Hepatocyte (in vitro differentiated cells): ENCODE results near the gene C12orf43. TPM values are rescaled to one million over a fixed set of nuclear protein-coding genes. Genes with fewer than 3 reads are reported as not detected.

Experiments
- DNase-seq: peaks from one replicate; pipeline ENCODE4 v3.0.0-alpha.2; 2016; ENCODE audit warnings: low spot score
- H2AFZ ChIP-seq: fragments of 200-600 bp; sonication (generic); 2 replicates; pipeline ENCODE4 v1.6.0; 2016; ENCODE audit warnings: antibody characterized with exemption, mild to moderate bottlenecking
- H3K27ac ChIP-seq: fragments of 200-600 bp; sonication (generic); 2 replicates; pipeline ENCODE4 v1.5.1; 2016; ENCODE audit warnings: mild to moderate bottlenecking
- H3K27me3 ChIP-seq: fragments of 200-600 bp; sonication (generic); 2 replicates; pipeline ENCODE4 v1.6.1; 2016
- H3K36me3 ChIP-seq: fragments of 200-600 bp; sonication (generic); replicated peaks from 2 replicates; pipeline ENCODE4 v1.5.1; 2016; ENCODE audit warnings: low read depth; ENCODE audit not compliant: insufficient read depth
- H3K4me1 ChIP-seq: fragments of 200-600 bp; sonication (generic); 2 replicates; pipeline ENCODE4 v1.5.1; 2016; ENCODE audit warnings: mild to moderate bottlenecking, moderate library complexity; ENCODE audit not compliant: insufficient read depth
- H3K4me2 ChIP-seq: fragments of 200-600 bp; sonication (generic); 2 replicates; pipeline ENCODE4 v1.6.0; 2016
- H3K4me3 ChIP-seq: fragments of 200-600 bp; sonication (generic); 2 replicates; pipeline ENCODE4 v1.5.1; 2016; ENCODE audit warnings: mild to moderate bottlenecking
- H3K79me2 ChIP-seq: fragments of 200-600 bp; sonication (generic); 2 replicates; pipeline ENCODE4 v1.6.0; 2017; ENCODE audit warnings: mild to moderate bottlenecking
- H3K9me2 ChIP-seq: fragments of 200-600 bp; sonication (generic); replicated peaks from 2 replicates; pipeline ENCODE4 v1.6.0; 2017; ENCODE audit warnings: mild to moderate bottlenecking; ENCODE audit not compliant: insufficient read depth
- H3K9me3 ChIP-seq: fragments of 200-600 bp; sonication (generic); 2 replicates; pipeline ENCODE4 v1.5.1; 2016; ENCODE audit warnings: low read depth, mild to moderate bottlenecking
- H4K20me1 ChIP-seq: fragments of 200-600 bp; sonication (generic); 2 replicates; pipeline ENCODE4 v1.6.0; 2016; ENCODE audit warnings: mild to moderate bottlenecking; ENCODE audit not compliant: insufficient read depth, poor library complexity, severe bottlenecking
- CTCF ChIP-seq: fragments of 200-600 bp; sonication (generic); IDR thresholded peaks from 2 replicates; pipeline ENCODE4 v1.5.1; 2016; ENCODE audit warnings: antibody characterized with exemption, mild to moderate bottlenecking; ENCODE audit not compliant: poor library complexity
- EZH2 ChIP-seq: fragments of 200-600 bp; sonication (generic); IDR thresholded peaks from 2 replicates; pipeline ENCODE4 v1.6.1; 2016; ENCODE audit warnings: antibody characterized with exemption, mild to moderate bottlenecking, borderline replicate concordance
- EZH2phosphoT487 ChIP-seq: fragments of 200-600 bp; sonication (generic); IDR thresholded peaks from one replicate; pipeline ENCODE4 v1.6.1; 2018; ENCODE audit warnings: antibody characterized with exemption, mild to moderate bottlenecking, low read depth, moderate library complexity; ENCODE audit not compliant: unreplicated experiment, severe bottlenecking
- WGBS: methylation state at CpG from one replicate; pipeline ENCODE4 v1.1.6; 2016; ENCODE audit warnings: low lambda C conversion rate; ENCODE audit errors: missing lambda C conversion rate; 5-methylcytosine and 5-hydroxymethylcytosine counted together
- polyA plus RNA-seq: library from polyadenylated mRNA; unstranded; fragments of >200 nt; fragmentation: Nextera tagmentation; extraction: Ambion mirVana; gene quantifications from 2 replicates; pipeline ENCODE4 v1.2.1, GENCODE V29; 2016
- total RNA-seq: library from RNA; depleted of rRNA; stranded (reverse); fragments of >200 nt; gene quantifications from 2 replicates; pipeline ENCODE4 v1.2.3, GENCODE V29; 2014

C12orf43 gene
- total and polyA plus RNA-seq, 2 experiments from 2014 or later, result 11.3 to 11.8 TPM

GRCh38 chr12:121062391-121063045 lies 46.2 kb upstream of the C12orf43 start:
- Histone ChIP-seq H3K27me3 (no peaks in the 10 kb centered on the region), H3K36me3 (no peaks in the 10 kb centered on the region), H3K4me1 (no peaks in the 10 kb centered on the region), H2AFZ (no peak overlapping the region), H3K9me2 (no peaks in the 10 kb centered on the region), H3K4me3 (no peak overlapping the region), H3K79me2 (no peaks in the 10 kb centered on the region), H3K27ac (no peak overlapping the region), H3K4me2 (no peak overlapping the region), H4K20me1 (no peaks in the 10 kb centered on the region), H3K9me3 (no peaks in the 10 kb centered on the region)
- no peak for TF ChIP-seq EZH2
- no peak for TF ChIP-seq CTCF
- no peak for TF ChIP-seq EZH2phosphoT487
- DNase-seq, result no peak
- WGBS, result 84% methylated on average over 11 of the region's 11 CpGs

DNA sequence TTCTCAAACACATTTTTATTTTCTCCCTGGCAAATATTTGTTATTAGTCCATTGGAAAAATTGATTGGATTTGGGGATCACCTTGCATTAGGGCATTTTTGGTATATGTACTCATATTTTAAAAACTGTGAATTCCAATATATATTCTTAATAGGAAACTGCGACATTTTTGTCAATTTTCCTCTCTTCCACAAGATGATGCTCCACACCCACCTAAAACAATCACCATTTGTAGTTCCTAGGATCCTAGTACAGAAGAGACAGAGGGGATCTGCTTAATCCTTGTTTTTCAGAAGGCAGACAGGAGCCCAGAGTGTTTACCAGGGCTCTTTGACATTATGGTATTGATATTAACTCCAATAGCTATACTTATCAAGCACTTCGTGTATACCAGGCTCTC lies 45.5 kb upstream of the C12orf43 start:
- H3K36me3 ChIP-seq, result no peaks in the 10 kb centered on the region
- no peak overlapping the region for H3K4me3 ChIP-seq
- no peak overlapping the region for H3K27ac ChIP-seq
- DNase-seq, result no peak
- H2AFZ ChIP-seq, result no peak overlapping the region
- H3K79me2 ChIP-seq, result no peaks in the 10 kb centered on the region
- TF ChIP-seq CTCF (peak; percentile 11), EZH2 (no peak)
- H3K9me3 ChIP-seq, result no peaks in the 10 kb centered on the region
- no peaks in the 10 kb centered on the region for H4K20me1 ChIP-seq
- H3K4me1 ChIP-seq, result no peaks in the 10 kb centered on the region
- no peaks in the 10 kb centered on the region for H3K27me3 ChIP-seq
- 74% methylated on average over 2 of the region's 2 CpGs for WGBS
- no peaks in the 10 kb centered on the region for H3K9me2 ChIP-seq
- H3K4me2 ChIP-seq, result no peak overlapping the region

DNA sequence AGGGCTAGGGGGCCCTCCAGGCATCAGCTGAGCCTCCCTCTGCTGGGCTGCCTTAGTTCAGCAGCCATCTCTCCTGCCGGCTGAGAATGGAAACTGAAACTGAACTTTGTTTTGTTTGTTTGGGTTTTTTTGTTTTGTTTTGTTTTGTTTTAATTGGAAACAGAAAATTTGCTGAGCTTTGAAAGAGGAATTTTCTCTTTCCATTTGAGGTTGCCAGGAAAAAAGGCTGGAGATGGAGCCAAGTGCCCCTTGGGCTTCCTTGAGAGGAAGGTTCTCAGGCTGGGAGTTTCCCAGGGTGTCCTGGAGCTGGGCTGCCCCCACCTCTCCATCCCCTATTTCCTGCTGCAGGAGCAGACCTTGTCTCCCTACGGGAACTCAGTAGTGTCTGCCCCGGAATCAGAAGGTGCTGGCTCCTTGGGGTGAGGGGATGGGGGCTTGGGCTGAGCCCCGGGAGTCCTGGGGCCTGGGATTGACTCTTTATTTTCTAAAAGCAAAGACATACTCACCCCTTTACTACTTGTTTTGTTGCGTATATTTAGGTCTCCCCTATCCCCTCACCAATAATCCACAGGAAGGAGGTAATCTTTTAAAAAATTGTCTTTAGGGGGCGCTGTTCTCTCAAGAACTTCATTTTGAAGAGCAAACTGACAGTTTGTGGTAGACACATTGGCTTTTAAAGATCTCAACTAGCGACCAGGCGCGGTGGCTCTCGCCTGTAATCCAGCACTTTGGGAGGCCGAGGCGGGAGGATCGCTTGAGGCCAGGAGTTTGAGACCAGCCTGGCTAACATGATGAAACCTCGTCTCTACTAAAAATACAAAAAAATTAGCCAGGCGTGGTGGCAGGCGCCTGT lies 44.1 kb upstream of the C12orf43 start:
- H3K9me2 ChIP-seq, result no peaks in the 10 kb centered on the region
- no peaks in the 10 kb centered on the region for H3K9me3 ChIP-seq
- H4K20me1 ChIP-seq, result no peaks in the 10 kb centered on the region
- peak overlapping the region; percentile 18 for H3K4me2 ChIP-seq
- DNase-seq, result peak; percentile 65
- WGBS, result 60% methylated on average over 16 of the region's 16 CpGs
- no peaks in the 10 kb centered on the region for H3K79me2 ChIP-seq
- no peak for TF ChIP-seq EZH2
- TF ChIP-seq CTCF, result peak; percentile 58
- no peaks in the 10 kb centered on the region for H3K36me3 ChIP-seq
- peak overlapping the region; percentile 52 for H3K27ac ChIP-seq
- H3K4me3 ChIP-seq, result no peak overlapping the region
- no peaks in the 10 kb centered on the region for H3K4me1 ChIP-seq
- no peaks in the 10 kb centered on the region for H3K27me3 ChIP-seq
- peak overlapping the region; percentile 38 for H2AFZ ChIP-seq
